Islet of Langerhans (tissue), 1 donor: Measurements from ENCODE around the gene CD151.

Experiments used
- FAIRE-seq: peaks from one replicate; lab custom pipeline; 2011; peaks lifted over from hg19 to GRCh38; lab: Jason Lieb, UNC

The CD151 gene

GRCh38 chr11:832529-833113 lies at the start of gene CD151:
TSS of gene CD151 (plus strand) at chr11:832952. CDS start at chr11:836070, 3,118 bp downstream.
- FAIRE-seq = no peak

- FAIRE-seq = no peak
Measured at GRCh38 chr11:783581-784015, 49.2 kb upstream of the CD151 start.

GRCh38 chr11:786235-787083 lies 46.3 kb upstream of the CD151 start:
- no peak for FAIRE-seq

- no peak for FAIRE-seq
Measured at GRCh38 chr11:787084-787675, 45.6 kb upstream of the CD151 start.

- FAIRE-seq = no peak
Measured at GRCh38 chr11:788009-788640, 44.6 kb upstream of the CD151 start.

- FAIRE-seq = no peak
Measured at GRCh38 chr11:788953-789940, 43.5 kb upstream of the CD151 start.

GRCh38 chr11:789943-790342 lies 42.8 kb upstream of the CD151 start, which contains the start of gene CEND1:
TSS of gene CEND1 (minus strand) at chr11:790090. CDS start at chr11:788576, 1,514 bp downstream.
- no peak for FAIRE-seq

- no peak for FAIRE-seq
Measured at GRCh38 chr11:790721-791564, 41.8 kb upstream of the CD151 start.

GRCh38 chr11:791658-792534 lies 40.9 kb upstream of the CD151 start:
- FAIRE-seq = no peak

- FAIRE-seq = no peak
Measured at GRCh38 chr11:792535-792821, 40.3 kb upstream of the CD151 start.

- FAIRE-seq = no peak
Measured at GRCh38 chr11:792873-793272, 39.9 kb upstream of the CD151 start.

GRCh38 chr11:793556-793955 lies 39.2 kb upstream of the CD151 start:
- no peak for FAIRE-seq

GRCh38 chr11:794013-794765 lies 38.6 kb upstream of the CD151 start:
- no peak for FAIRE-seq

GRCh38 chr11:794766-795633 lies 37.8 kb upstream of the CD151 start:
- FAIRE-seq = no peak

GRCh38 chr11:795634-796564 lies 36.9 kb upstream of the CD151 start:
- FAIRE-seq = no peak

GRCh38 chr11:796565-797295 lies 36.0 kb upstream of the CD151 start:
- no peak for FAIRE-seq
